ENCODE data around the gene PCA3.

DNA sequence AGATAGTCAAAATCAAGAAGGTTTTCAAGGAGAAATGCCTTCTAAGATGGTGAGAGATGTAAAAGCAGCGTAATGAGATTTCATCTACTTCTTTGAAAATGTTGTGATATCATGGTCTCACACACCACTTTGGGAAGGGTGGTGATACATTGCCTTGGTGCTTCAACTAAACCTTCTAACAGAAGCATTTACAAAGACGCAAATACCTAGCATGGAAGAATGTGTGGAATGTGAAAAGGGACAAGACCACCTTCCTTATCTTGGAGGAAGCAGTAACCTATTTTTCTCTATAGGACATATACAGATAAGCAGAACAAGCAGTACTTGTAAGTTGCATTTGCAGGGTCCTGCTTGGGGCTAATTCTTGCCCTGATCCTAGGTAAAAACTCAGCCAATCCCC, 38.8 kb downstream of the PCA3 start:
- TF ChIP-seq CTCF (conservative IDR thresholded peaks at IDR 0.05; ENCODE audit: low read depth, low read length) (no peak), EZH2 (IDR thresholded peaks at IDR 0.05; ENCODE audit: borderline replicate concordance, low read depth, low read length, poor library complexity, severe bottlenecking) (no peak)

Measured in A673 (cell line).